B cell (primary cell): ENCODE data around the gene FASTK.

Experiments
- EZH2 ChIP-seq: IDR thresholded peaks from 2 replicates; pipeline ENCODE4 v1.6.1; 2012; ENCODE audit warnings: borderline replicate concordance, low read depth, mild to moderate bottlenecking, moderate library complexity, low read length; ENCODE audit not compliant: insufficient read depth, poor library complexity, severe bottlenecking
- TF ChIP-seq, protein P1 (sequence below): fragments of 200-600 bp; IDR thresholded peaks from one replicate; pipeline ENCODE4 v1.8.0; 2022; ENCODE audit warnings: antibody characterized with exemption, mild to moderate bottlenecking

GRCh38 chr7:151071032-151071866 lies 9.4 kb downstream of the FASTK start:
- TF ChIP-seq EZH2: no peak
- TF ChIP-seq, protein P1, sequence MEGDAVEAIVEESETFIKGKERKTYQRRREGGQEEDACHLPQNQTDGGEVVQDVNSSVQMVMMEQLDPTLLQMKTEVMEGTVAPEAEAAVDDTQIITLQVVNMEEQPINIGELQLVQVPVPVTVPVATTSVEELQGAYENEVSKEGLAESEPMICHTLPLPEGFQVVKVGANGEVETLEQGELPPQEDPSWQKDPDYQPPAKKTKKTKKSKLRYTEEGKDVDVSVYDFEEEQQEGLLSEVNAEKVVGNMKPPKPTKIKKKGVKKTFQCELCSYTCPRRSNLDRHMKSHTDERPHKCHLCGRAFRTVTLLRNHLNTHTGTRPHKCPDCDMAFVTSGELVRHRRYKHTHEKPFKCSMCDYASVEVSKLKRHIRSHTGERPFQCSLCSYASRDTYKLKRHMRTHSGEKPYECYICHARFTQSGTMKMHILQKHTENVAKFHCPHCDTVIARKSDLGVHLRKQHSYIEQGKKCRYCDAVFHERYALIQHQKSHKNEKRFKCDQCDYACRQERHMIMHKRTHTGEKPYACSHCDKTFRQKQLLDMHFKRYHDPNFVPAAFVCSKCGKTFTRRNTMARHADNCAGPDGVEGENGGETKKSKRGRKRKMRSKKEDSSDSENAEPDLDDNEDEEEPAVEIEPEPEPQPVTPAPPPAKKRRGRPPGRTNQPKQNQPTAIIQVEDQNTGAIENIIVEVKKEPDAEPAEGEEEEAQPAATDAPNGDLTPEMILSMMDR: no peak
